ENCODE data around the gene PPP2R3A.
"Not testable (repeated sequence)": the region's sequence is repeated elsewhere in the genome, so short reads cannot be mapped to it uniquely, and the experiment has no call there.

Gene PPP2R3A

GRCh38 chr3:136078421-136079364 is 113.2 kb downstream of the PPP2R3A start:
- DNase-seq: peak in 1 of 58 donors; percentile 8

GRCh38 chr3:136083641-136084382 is 118.3 kb downstream of the PPP2R3A start:
- DNase-seq: not testable (repeated sequence)

GRCh38 chr3:136085067-136085466 is 119.5 kb downstream of the PPP2R3A start:
- not testable (repeated sequence) for DNase-seq

GRCh38 chr3:136093771-136094170 is 128.2 kb downstream of the PPP2R3A start:
- no peak for DNase-seq

- no peak for DNase-seq
These were observed 139.5 kb downstream of the PPP2R3A start for GRCh38 chr3:136105044-136105443.

GRCh38 chr3:136106101-136106500 is 140.6 kb downstream of the PPP2R3A start:
- DNase-seq: no peak

GRCh38 chr3:136109499-136109898 is 144.0 kb downstream of the PPP2R3A start:
- no peak for DNase-seq

- no peak for DNase-seq
These were observed 145.0 kb downstream of the PPP2R3A start for GRCh38 chr3:136110481-136110880.

GRCh38 chr3:136114421-136114820 is 148.9 kb downstream of the PPP2R3A start:
- DNase-seq: no peak

GRCh38 chr3:136119332-136119731 is 153.8 kb downstream of the PPP2R3A start:
- DNase-seq: not testable (repeated sequence)

GRCh38 chr3:136119783-136120182 is 154.3 kb downstream of the PPP2R3A start:
- not testable (repeated sequence) for DNase-seq

- no peak for DNase-seq
These were observed 155.1 kb downstream of the PPP2R3A start for GRCh38 chr3:136120373-136121348.

GRCh38 chr3:136122006-136122405 is 156.5 kb downstream of the PPP2R3A start:
- no peak for DNase-seq

GRCh38 chr3:136131647-136132046 is 166.1 kb downstream of the PPP2R3A start:
- DNase-seq: not testable (repeated sequence)

- DNase-seq: no peak
These were observed 168.6 kb downstream of the PPP2R3A start for GRCh38 chr3:136134091-136134490.

GRCh38 chr3:136135039-136135802 is 169.7 kb downstream of the PPP2R3A start:
- DNase-seq: no peak

GRCh38 chr3:136136454-136136853 is 170.9 kb downstream of the PPP2R3A start:
- DNase-seq: no peak

GRCh38 chr3:136141291-136141785 is 175.8 kb downstream of the PPP2R3A start:
- no peak for DNase-seq

GRCh38 chr3:136141891-136142290 is 176.4 kb downstream of the PPP2R3A start:
- DNase-seq: no peak

GRCh38 chr3:136142592-136142991 is 177.1 kb downstream of the PPP2R3A start:
- DNase-seq: no peak

Data from anterior cingulate cortex (tissue), 58 donors.